Thoracic aorta (tissue), 2 donors: Measurements from ENCODE around the gene NRXN3. TPM values are rescaled to one million over a fixed set of nuclear protein-coding genes. Genes with fewer than 3 reads are reported as not detected.

Source experiments
- ATAC-seq: fragments of 150-250 bp; one replicate; pipeline ENCODE4 v1.8.0; 2017; ENCODE audit warnings: low read depth; ENCODE audit not compliant: insufficient number of reproducible peaks, low FRiP score
- DNase-seq: peaks from one replicate; pipeline ENCODE4 v3.0.0-alpha.2; 2020; ENCODE audit warnings: low spot score
- H3K27ac ChIP-seq, 2 donors: fragments of 200-600 bp; sonication (generic); 1 replicate in 1 of 2; 2 replicates in 1 of 2; pipeline ENCODE4 v1.5.1; 2016; ENCODE audit warnings: mild to moderate bottlenecking in 2 of 2, moderate library complexity in 2 of 2
- H3K27me3 ChIP-seq: fragments of 200-600 bp; sonication (generic); replicated peaks from 2 replicates; pipeline ENCODE4 v1.6.0; 2016; ENCODE audit warnings: mild to moderate bottlenecking; ENCODE audit not compliant: insufficient read depth
- H3K36me3 ChIP-seq: fragments of 200-600 bp; sonication (generic); one replicate; pipeline ENCODE4 v1.5.1; 2016
- H3K4me1 ChIP-seq, 2 donors: fragments of 200-600 bp; sonication (generic); 1 replicate in 1 of 2; 2 replicates in 1 of 2; pipeline versions ENCODE4 v1.5.1 to v1.6.0; 2016; ENCODE audit warnings: low read depth in 2 of 2, mild to moderate bottlenecking in 1 of 2; ENCODE audit not compliant: control insufficient read depth in 1 of 2
- H3K4me3 ChIP-seq: fragments of 200-600 bp; sonication (generic); 2 replicates; pipeline ENCODE4 v1.5.1; 2016; ENCODE audit warnings: mild to moderate bottlenecking
- H3K9me3 ChIP-seq: fragments of 200-600 bp; sonication (generic); 2 replicates; pipeline ENCODE4 v1.5.1; 2016
- total RNA-seq, 2 donors: library from RNA; depleted of rRNA; stranded (reverse); fragments of >200 nt; gene quantifications; one replicate each; pipeline versions ENCODE4 v1.1.0 to v1.2.3, GENCODE V29; 2016
- TF ChIP-seq, protein P1 (sequence below): fragments of 200-600 bp; sonication (generic); IDR thresholded peaks from one replicate; pipeline ENCODE4 v1.5.1; 2019; ENCODE audit warnings: antibody characterized with exemption

The NRXN3 gene
- total RNA-seq, 2 donors from 2014 or later, result 5.6 to 33.3 TPM

- Histone ChIP-seq H3K4me1 (no peaks in the 10 kb centered on the region), H3K27ac (no peak overlapping the region), H3K36me3 (no peaks in the 10 kb centered on the region), H3K9me3 (no peaks in the 10 kb centered on the region), H3K4me3 (no peak overlapping the region), H3K27me3 (no peaks in the 10 kb centered on the region)
- TF ChIP-seq, protein P1, sequence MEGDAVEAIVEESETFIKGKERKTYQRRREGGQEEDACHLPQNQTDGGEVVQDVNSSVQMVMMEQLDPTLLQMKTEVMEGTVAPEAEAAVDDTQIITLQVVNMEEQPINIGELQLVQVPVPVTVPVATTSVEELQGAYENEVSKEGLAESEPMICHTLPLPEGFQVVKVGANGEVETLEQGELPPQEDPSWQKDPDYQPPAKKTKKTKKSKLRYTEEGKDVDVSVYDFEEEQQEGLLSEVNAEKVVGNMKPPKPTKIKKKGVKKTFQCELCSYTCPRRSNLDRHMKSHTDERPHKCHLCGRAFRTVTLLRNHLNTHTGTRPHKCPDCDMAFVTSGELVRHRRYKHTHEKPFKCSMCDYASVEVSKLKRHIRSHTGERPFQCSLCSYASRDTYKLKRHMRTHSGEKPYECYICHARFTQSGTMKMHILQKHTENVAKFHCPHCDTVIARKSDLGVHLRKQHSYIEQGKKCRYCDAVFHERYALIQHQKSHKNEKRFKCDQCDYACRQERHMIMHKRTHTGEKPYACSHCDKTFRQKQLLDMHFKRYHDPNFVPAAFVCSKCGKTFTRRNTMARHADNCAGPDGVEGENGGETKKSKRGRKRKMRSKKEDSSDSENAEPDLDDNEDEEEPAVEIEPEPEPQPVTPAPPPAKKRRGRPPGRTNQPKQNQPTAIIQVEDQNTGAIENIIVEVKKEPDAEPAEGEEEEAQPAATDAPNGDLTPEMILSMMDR, result no peak
- DNase-seq (no peak), ATAC-seq (no peak)
Measured at GRCh38 chr14:78637489-78637888, 467.3 kb downstream of the NRXN3 start.

GRCh38 chr14:78637908-78638475 lies 467.8 kb downstream of the NRXN3 start:
- H3K27me3 ChIP-seq, result no peaks in the 10 kb centered on the region
- no peak overlapping the region for H3K4me3 ChIP-seq
- no peaks in the 10 kb centered on the region for H3K36me3 ChIP-seq
- DNase-seq, result no peak
- TF ChIP-seq, protein P1, result no peak
- no peaks in the 10 kb centered on the region for H3K9me3 ChIP-seq
- no peak overlapping the region for H3K27ac ChIP-seq
- ATAC-seq, result no peak
- H3K4me1 ChIP-seq, result no peaks in the 10 kb centered on the region

GRCh38 chr14:78638926-78639325 lies 468.8 kb downstream of the NRXN3 start:
- TF ChIP-seq, protein P1, result no peak
- no peaks in the 10 kb centered on the region for H3K27me3 ChIP-seq
- no peaks in the 10 kb centered on the region for H3K9me3 ChIP-seq
- no peak overlapping the region for H3K27ac ChIP-seq
- no peaks in the 10 kb centered on the region for H3K4me1 ChIP-seq
- no peak for ATAC-seq
- no peak for DNase-seq
- H3K36me3 ChIP-seq, result no peaks in the 10 kb centered on the region
- H3K4me3 ChIP-seq, result no peak overlapping the region

DNA sequence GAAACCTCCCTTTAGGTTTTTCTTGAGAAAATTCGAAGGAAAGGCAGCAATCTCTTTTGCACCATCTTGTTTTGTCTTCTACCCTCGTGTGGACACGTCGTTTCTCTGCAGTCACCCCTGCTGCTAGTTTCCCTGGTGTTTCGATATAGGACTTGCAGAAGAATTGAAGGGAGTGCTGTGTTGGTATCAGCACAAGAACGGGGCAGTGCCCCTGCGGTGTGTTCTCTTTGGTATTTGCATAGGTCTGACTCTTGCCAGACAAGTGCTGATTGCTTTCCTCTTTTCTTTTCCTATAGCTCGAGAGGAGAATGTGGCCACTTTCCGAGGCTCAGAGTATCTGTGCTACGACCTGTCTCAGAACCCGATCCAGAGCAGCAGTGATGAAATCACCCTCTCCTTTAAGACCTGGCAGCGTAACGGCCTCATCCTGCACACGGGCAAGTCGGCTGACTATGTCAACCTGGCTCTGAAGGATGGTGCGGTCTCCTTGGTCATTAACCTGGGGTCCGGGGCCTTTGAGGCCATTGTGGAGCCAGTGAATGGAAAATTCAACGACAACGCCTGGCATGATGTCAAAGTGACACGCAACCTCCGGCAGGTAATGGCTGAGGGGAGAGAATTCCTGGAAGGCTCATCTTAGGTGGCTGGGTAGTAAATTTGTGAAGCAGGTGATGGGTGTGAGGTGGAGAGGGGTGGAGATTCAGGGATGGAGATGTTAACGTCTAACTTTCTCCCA lies 474.8 kb downstream of the NRXN3 start:
- no peak for DNase-seq
- TF ChIP-seq, protein P1, result no peak
- no peaks in the 10 kb centered on the region for H3K27me3 ChIP-seq
- H3K27ac ChIP-seq, result no peak overlapping the region
- H3K9me3 ChIP-seq, result no peaks in the 10 kb centered on the region
- H3K36me3 ChIP-seq, result no peaks in the 10 kb centered on the region
- no peak overlapping the region for H3K4me3 ChIP-seq
- no peak for ATAC-seq
- no peaks in the 10 kb centered on the region for H3K4me1 ChIP-seq

DNA sequence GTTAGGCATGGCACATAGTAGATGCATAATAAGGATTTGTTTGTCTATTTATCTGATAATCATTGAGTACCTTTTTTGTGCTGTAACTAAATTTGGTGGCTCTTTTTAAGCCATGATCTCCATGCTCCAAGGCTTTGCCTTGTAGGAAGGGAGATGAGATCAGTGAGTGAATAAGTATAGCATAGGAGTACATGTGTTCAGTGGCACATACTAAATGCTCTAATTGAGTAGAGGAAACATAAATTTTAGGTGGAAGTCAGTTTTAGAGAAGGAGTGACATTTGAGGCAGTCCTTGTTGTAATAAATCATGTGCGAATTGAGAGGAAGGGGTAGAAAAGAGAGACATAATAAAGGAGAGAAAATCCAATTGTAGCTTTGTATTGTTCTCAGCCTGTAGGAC lies 482.6 kb downstream of the NRXN3 start:
- H3K9me3 ChIP-seq, result no peaks in the 10 kb centered on the region
- no peaks in the 10 kb centered on the region for H3K4me1 ChIP-seq
- H3K36me3 ChIP-seq, result no peaks in the 10 kb centered on the region
- H3K4me3 ChIP-seq, result no peak overlapping the region
- H3K27ac ChIP-seq, result no peak overlapping the region
- no peak for ATAC-seq
- no peaks in the 10 kb centered on the region for H3K27me3 ChIP-seq
- TF ChIP-seq, protein P1, result no peak
- no peak for DNase-seq
